H1 (cell line): ENCODE results near the gene TBX18. TPM values are rescaled to one million over a fixed set of nuclear protein-coding genes. Genes with fewer than 3 reads are reported as not detected.

Experiments used
- CTCF ChIA-PET: fragments of 300-600 bp; sonication (Branson Sonifier 250); formaldehyde crosslinking; loops from one replicate; lab custom pipeline; 2021; ENCODE audit not compliant: partially characterized antibody; lab: Charles Lee
- POLR2A ChIA-PET: fragments of 300-600 bp; sonication (Branson Sonifier 250); formaldehyde crosslinking; loops from one replicate; lab custom pipeline; 2021; ENCODE audit warnings: inconsistent platforms; ENCODE audit not compliant: partially characterized antibody; lab: Charles Lee
- DNase-seq, 2 experiments: peaks; one replicate each; pipeline versions ENCODE4 v3.0.0 to v3.0.0-alpha.2; 2010 to 2022; ENCODE audit warnings: low spot score in 2 of 2, low read depth in 1 of 2, mixed read lengths in 1 of 2
- FAIRE-seq: peaks from 2 replicates; lab custom pipeline; 2011; peaks lifted over from hg19 to GRCh38; lab: Jason Lieb, UNC
- H2AFZ ChIP-seq: 2 replicates; pipeline ENCODE4 v1.8.1; 2012; ENCODE audit warnings: low read length, inconsistent platforms
- H2AK5ac ChIP-seq: 2 replicates; pipeline ENCODE4 v1.6.1; 2013; ENCODE audit warnings: low read depth, low read length
- H2BK120ac ChIP-seq: replicated peaks from 2 replicates; pipeline ENCODE3; 2013; ENCODE audit warnings: low read depth, low read length, inconsistent platforms
- H2BK12ac ChIP-seq: 2 replicates; pipeline ENCODE4 v1.6.1; 2013; ENCODE audit warnings: low read depth, low read length
- H2BK15ac ChIP-seq: 2 replicates; pipeline ENCODE4 v1.6.1; 2013; ENCODE audit warnings: low read length
- H2BK20ac ChIP-seq: 2 replicates; pipeline ENCODE4 v1.6.1; 2013; ENCODE audit warnings: low read length
- H2BK5ac ChIP-seq: 2 replicates; pipeline ENCODE4 v1.6.1; 2013; ENCODE audit warnings: low read depth, low read length
- H3K14ac ChIP-seq: 2 replicates; pipeline ENCODE4 v1.6.1; 2013; ENCODE audit warnings: inconsistent platforms; ENCODE audit not compliant: insufficient read length
- H3K18ac ChIP-seq: 2 replicates; pipeline ENCODE4 v1.6.1; 2013; ENCODE audit warnings: low read length; ENCODE audit errors: extremely low read depth
- H3K23ac ChIP-seq: 2 replicates; pipeline ENCODE4 v1.6.1; 2013; ENCODE audit warnings: inconsistent platforms; ENCODE audit not compliant: insufficient read length
- H3K23me2 ChIP-seq: 2 replicates; pipeline ENCODE4 v1.6.1; 2013; ENCODE audit warnings: low read depth, low read length
- H3K27ac ChIP-seq: 2 replicates; pipeline ENCODE4 v1.6.1; 2011; ENCODE audit warnings: low read depth, low read length, inconsistent platforms
- H3K27me3 ChIP-seq, 4 experiments: replicated peaks in 1 of 4; 1 replicate in 1 of 4; 2 replicates in 3 of 4; pipeline versions ENCODE4 v1.6.1 to v1.8.1; 2011 to 2013; ENCODE audit warnings: low read length in 3 of 4, mild to moderate bottlenecking in 3 of 4, inconsistent platforms in 2 of 4, mixed read lengths in 2 of 4, moderate library complexity in 1 of 4; ENCODE audit not compliant: control insufficient read depth in 3 of 4, insufficient read depth in 3 of 4; ENCODE audit errors: extremely low read depth in 1 of 4
- H3K36me3 ChIP-seq, 4 experiments: 2 replicates each; pipeline versions ENCODE4 v1.6.1 to v1.8.1; 2011 to 2013; ENCODE audit warnings: mild to moderate bottlenecking in 4 of 4, low read length in 3 of 4, moderate library complexity in 2 of 4, control low read depth in 1 of 4, inconsistent platforms in 1 of 4; ENCODE audit not compliant: insufficient read depth in 4 of 4, control insufficient read depth in 2 of 4
- H3K4ac ChIP-seq: replicated peaks from 2 replicates; pipeline ENCODE3; 2013; ENCODE audit warnings: low read length, low read depth, mixed read lengths, inconsistent platforms; ENCODE audit not compliant: insufficient read length
- H3K4me1 ChIP-seq, 4 experiments: replicated peaks in 1 of 4; 1 replicate in 1 of 4; 2 replicates in 3 of 4; pipeline versions ENCODE4 v1.6.1 to v1.8.1; 2011 to 2013; ENCODE audit warnings: low read length in 3 of 4, inconsistent platforms in 2 of 4, mixed read lengths in 1 of 4; ENCODE audit not compliant: insufficient read depth in 4 of 4, control insufficient read depth in 3 of 4
- H3K4me2 ChIP-seq, 2 experiments: 2 replicates each; pipeline versions ENCODE4 v1.6.1 to v1.8.1; 2011 to 2013; ENCODE audit warnings: low read depth in 2 of 2, low read length in 2 of 2, control low read depth in 1 of 2, inconsistent platforms in 1 of 2, mild to moderate bottlenecking in 1 of 2; ENCODE audit not compliant: insufficient read depth in 1 of 2
- H3K4me3 ChIP-seq, 4 experiments: fragments of 200-600, 300-600 bp in 1 of 4; sonication (generic), shearing (Covaris generic), sonication (Bioruptor Twin) in 1 of 4; 2 replicates each; pipeline versions ENCODE4 v1.5.1 to v1.8.1; 2011 to 2016; ENCODE audit warnings: low read length in 4 of 4, low read depth in 3 of 4, control low read depth in 2 of 4, inconsistent platforms in 2 of 4, mild to moderate bottlenecking in 2 of 4, mixed read lengths in 1 of 4, moderate library complexity in 1 of 4; ENCODE audit not compliant: insufficient read depth in 2 of 4; ENCODE audit errors: extremely low read depth in 1 of 4
- H3K56ac ChIP-seq: replicated peaks from 2 replicates; pipeline ENCODE3; 2013; ENCODE audit warnings: low read depth, mild to moderate bottlenecking, mixed read lengths, low read length, inconsistent platforms; ENCODE audit not compliant: insufficient read length
- H3K79me1 ChIP-seq: 2 replicates; pipeline ENCODE4 v1.6.1; 2013; ENCODE audit warnings: low read depth, low read length, control low read depth
- H3K79me2 ChIP-seq, 2 experiments: 2 replicates each; pipeline versions ENCODE4 v1.6.1 to v1.8.1; 2012 to 2013; ENCODE audit warnings: low read length in 2 of 2, mild to moderate bottlenecking in 2 of 2, inconsistent platforms in 1 of 2; ENCODE audit not compliant: insufficient read depth in 2 of 2, control insufficient read depth in 1 of 2
- H3K9ac ChIP-seq, 4 experiments: replicated peaks in 1 of 4; 1 replicate in 1 of 4; 2 replicates in 3 of 4; pipeline versions ENCODE4 v1.6.1 to v1.8.1; 2011 to 2013; ENCODE audit warnings: low read depth in 3 of 4, low read length in 3 of 4, control low read depth in 2 of 4, mild to moderate bottlenecking in 2 of 4, moderate library complexity in 2 of 4, inconsistent platforms in 1 of 4; ENCODE audit errors: extremely low read depth in 1 of 4
- H3K9me3 ChIP-seq, 2 experiments: 2 replicates each; pipeline versions ENCODE4 v1.6.1 to v1.8.1; 2012 to 2013; ENCODE audit warnings: mild to moderate bottlenecking in 2 of 2, moderate library complexity in 2 of 2, control low read depth in 1 of 2, inconsistent platforms in 1 of 2, low read depth in 1 of 2, low read length in 1 of 2, mixed read lengths in 1 of 2; ENCODE audit not compliant: insufficient read depth in 2 of 2
- H4K20me1 ChIP-seq, 2 experiments: replicated peaks in 1 of 2; 2 replicates each; pipeline versions ENCODE3 to v1.8.1; 2011 to 2013; ENCODE audit warnings: inconsistent platforms in 2 of 2, low read length in 2 of 2, mild to moderate bottlenecking in 1 of 2; ENCODE audit not compliant: insufficient read depth in 2 of 2, control insufficient read depth in 1 of 2
- H4K5ac ChIP-seq: 2 replicates; pipeline ENCODE4 v1.6.1; 2013; ENCODE audit warnings: low read length, low read depth, mixed read lengths, inconsistent platforms; ENCODE audit not compliant: insufficient read length
- H4K8ac ChIP-seq: 2 replicates; pipeline ENCODE4 v1.8.0; 2013; ENCODE audit warnings: mild to moderate bottlenecking, moderate library complexity, low read length, inconsistent platforms; ENCODE audit not compliant: insufficient read depth; ENCODE audit errors: extremely low read depth
- H4K91ac ChIP-seq: replicated peaks from 2 replicates; pipeline ENCODE3; 2013; ENCODE audit warnings: low read length, mixed read lengths, inconsistent platforms; ENCODE audit not compliant: insufficient read length
- CHD1 ChIP-seq: IDR thresholded peaks from 2 replicates; pipeline ENCODE4 v1.6.1; 2012; ENCODE audit warnings: low read depth, low read length, improper control_type of control experiment
- CTBP2 ChIP-seq: IDR thresholded peaks from 2 replicates; pipeline ENCODE4 v1.7.0; 2011; ENCODE audit warnings: borderline replicate concordance, mild to moderate bottlenecking, moderate library complexity, mixed read lengths, low read length; ENCODE audit not compliant: insufficient read depth, insufficient read length
- FOSL1 ChIP-seq: IDR thresholded peaks from 2 replicates; pipeline ENCODE4 v1.6.1; 2011; ENCODE audit warnings: mild to moderate bottlenecking, low read depth, low read length, moderate library complexity; ENCODE audit not compliant: insufficient read depth
- KDM4A ChIP-seq: IDR thresholded peaks from one replicate; pipeline ENCODE4 v1.7.1; 2012; ENCODE audit warnings: low read depth, mild to moderate bottlenecking, moderate library complexity, low read length, inconsistent platforms; ENCODE audit not compliant: severe bottlenecking
- MAFK ChIP-seq: IDR thresholded peaks from 2 replicates; pipeline ENCODE4 v1.6.1; 2012; ENCODE audit warnings: low read depth, mild to moderate bottlenecking, improper control_type of control experiment, low read length
- NANOG ChIP-seq: IDR thresholded peaks from 2 replicates; pipeline ENCODE4 v1.6.1; 2011; ENCODE audit warnings: low read length, low read depth, mild to moderate bottlenecking, inconsistent platforms; ENCODE audit not compliant: insufficient read depth, poor library complexity, severe bottlenecking
- POLR2A ChIP-seq, 2 experiments: IDR thresholded peaks; 1 replicate in 1 of 2; 2 replicates in 1 of 2; pipeline ENCODE4 v1.6.1; 2011; ENCODE audit warnings: low read depth in 2 of 2, low read length in 2 of 2, mild to moderate bottlenecking in 2 of 2; ENCODE audit errors: control extremely low read depth in 1 of 2
- POLR2AphosphoS5 ChIP-seq: IDR thresholded peaks from 2 replicates; pipeline ENCODE4 v1.6.1; 2011; ENCODE audit warnings: low read depth, low read length
- RBBP5 ChIP-seq: IDR thresholded peaks from 2 replicates; pipeline ENCODE4 v1.7.1; 2012; ENCODE audit warnings: low read depth, mild to moderate bottlenecking, inconsistent platforms, low read length, moderate library complexity, borderline replicate concordance
- SRF ChIP-seq: IDR thresholded peaks from 2 replicates; pipeline ENCODE4 v1.6.1; 2011; ENCODE audit warnings: mild to moderate bottlenecking, low read depth, low read length, moderate library complexity
- USF2 ChIP-seq: IDR thresholded peaks from 2 replicates; pipeline ENCODE4 v1.6.1; 2011; ENCODE audit warnings: low read length, improper control_type of control experiment
- WGBS, 2 experiments: shearing (Covaris generic) in 1 of 2; methylation state at CpG; one replicate each; pipeline versions ENCODE4 v1.1.6 to v1.1.7; 2013 to 2015; ENCODE audit warnings: low lambda C conversion rate in 2 of 2, mixed read lengths in 2 of 2, inconsistent platforms in 1 of 2, low coverage in 1 of 2, missing lambda C conversion rate in 1 of 2; ENCODE audit not compliant: insufficient replicate concordance in 2 of 2, insufficient coverage in 1 of 2, insufficient read length in 1 of 2; ENCODE audit errors: extremely low coverage in 1 of 2, missing lambda C conversion rate in 1 of 2; 5-methylcytosine and 5-hydroxymethylcytosine counted together
- polyA plus RNA-seq, 7 experiments: library from polyadenylated mRNA; depleted of rRNA in 3 of 7; stranded (reverse) in 5 of 7; unstranded in 2 of 7; fragments of >200 nt in 5 of 7; fragments of 200-250 nt in 2 of 7; gene quantifications; 1 replicate in 5 of 7; 2 replicates in 1 of 7; 4 replicates in 1 of 7; pipeline versions ENCODE4 v1.2.1 to v1.2.3, GENCODE V29; 2011 to 2013; ENCODE audit warnings: missing spikeins in 2 of 7, mixed read lengths in 2 of 7
- total RNA-seq: library from RNA; stranded (reverse); fragmentation: NEBNext Ultra II Directional; extraction: Animal tissue kit (Norgen Biotek cat#: 25700); gene quantifications from 2 replicates; pipeline ENCODE4 v1.2.1, GENCODE V29; 2021

TBX18 gene
- total and polyA plus RNA-seq, 2 of the 8 experiments (the other 6 are each of a cell fraction or from before 2014, with no cell fraction given), result 0.02 TPM; not detected in 1

- H3K79me1 ChIP-seq, result no peaks in the 10 kb centered on the region
- FAIRE-seq (no peak), DNase-seq (no peak)
- no peak overlapping the region for H2BK12ac ChIP-seq
- POLR2A ChIA-PET, result no interaction called here
- no peak overlapping the region for H2AFZ ChIP-seq
- no peak overlapping the region for H2BK20ac ChIP-seq
- no peaks in the 10 kb centered on the region for H3K23me2 ChIP-seq
- H3K27ac ChIP-seq, result no peak overlapping the region
- no peak overlapping the region for H3K9ac ChIP-seq
- H3K79me2 ChIP-seq, result no peaks in the 10 kb centered on the region
- H3K14ac ChIP-seq, result no peak overlapping the region
- CTCF ChIA-PET, result interaction anchor here (1.2 to 1.7 kb wide), 3 partner anchors 14 to 54 kb away, joined by 3 to 5 read pairs (median 3); no protein-coding TSS in a partner anchor
- H3K56ac ChIP-seq, result no peak overlapping the region
- H3K27me3 ChIP-seq, result no peaks in the 10 kb centered on the region
- no peak overlapping the region for H2BK5ac ChIP-seq
- H4K91ac ChIP-seq, result no peak overlapping the region
- H3K4me1 ChIP-seq, result no peaks in the 10 kb centered on the region
- H3K4ac ChIP-seq, result no peak overlapping the region
- no peaks in the 10 kb centered on the region for H3K9me3 ChIP-seq
- no peak overlapping the region for H2AK5ac ChIP-seq
- no peak overlapping the region for H3K4me2 ChIP-seq
- H3K36me3 ChIP-seq, result no peaks in the 10 kb centered on the region
- H2BK120ac ChIP-seq, result no peak overlapping the region
- no peak overlapping the region for H3K4me3 ChIP-seq
- H3K18ac ChIP-seq, result no peak overlapping the region
- H4K8ac ChIP-seq, result no peak overlapping the region
- no peak overlapping the region for H3K23ac ChIP-seq
- no peak overlapping the region for H2BK15ac ChIP-seq
- no peak overlapping the region for H4K5ac ChIP-seq
- H4K20me1 ChIP-seq, result no peaks in the 10 kb centered on the region
- WGBS, 2 experiments, result 79% methylated on average over 2 of the region's 2 CpGs; no CpG with 5 or more reads in 1 of the 2 experiments
- TF ChIP-seq FOSL1 (no peak), CHD1 (no peak), SRF (no peak), KDM4A (no peak), POLR2AphosphoS5 (no peak), USF2 (no peak), CTBP2 (no peak), MAFK (no peak), NANOG (no peak), RBBP5 (no peak), POLR2A (IDR thresholded peaks at IDR 0.05; ENCODE audit: control extremely low read depth in 1 of 2, low read depth in 2 of 2, low read length in 2 of 2) (no peak)
Observed at GRCh38 chr6:84738996-84739865, 25.2 kb downstream of the TBX18 start.
